GM13976 (cell line): ENCODE results near the gene C3orf49.

Source experiments
- DNase-seq: peaks from one replicate; pipeline ENCODE4 v3.0.0; 2012; ENCODE audit warnings: low spot score
- CTCF ChIP-seq: IDR thresholded peaks from 2 replicates; pipeline ENCODE4 v1.5.1; 2012; ENCODE audit warnings: borderline replicate concordance, mild to moderate bottlenecking; ENCODE audit not compliant: insufficient read depth; ENCODE audit errors: extremely low read depth, missing control alignments, control extremely low read depth
- in situ Hi-C: fragments of 300-500 bp; cut with MboI; formaldehyde crosslinking; loops from one replicate; pipeline ENCODE4 v1.12.0; 2022; ENCODE audit warnings: low sequenced_read_pairs, mixed read lengths, inconsistent platforms; ENCODE audit not compliant: unreplicated experiment

Gene C3orf49, protein sequence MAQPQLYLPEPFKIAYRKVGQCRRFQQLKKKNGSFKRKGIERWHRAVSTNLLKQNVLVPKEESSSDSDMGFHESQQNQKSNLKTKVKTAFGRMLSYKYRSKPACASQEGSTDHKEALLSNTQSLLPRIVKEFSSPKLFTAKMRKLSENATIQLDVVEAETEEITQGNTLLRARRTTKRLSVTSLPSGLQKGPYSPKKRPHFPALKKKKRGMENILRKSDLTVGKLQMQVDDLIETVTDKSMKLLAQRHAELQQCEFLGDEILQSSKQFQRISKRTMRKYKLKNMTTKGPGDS

GRCh38 chr3:63819151-63819398 lies at the start of gene C3orf49:
C3orf49 (plus strand) TSS chr3:63819299; CDS start chr3:63819472, 173 bp downstream.
- no peak for TF ChIP-seq CTCF
- no peak for DNase-seq
- in situ Hi-C loops, result loop anchor here (5.0 kb wide), 1 partner anchor 467 kb away; no protein-coding TSS in a partner anchor

DNA sequence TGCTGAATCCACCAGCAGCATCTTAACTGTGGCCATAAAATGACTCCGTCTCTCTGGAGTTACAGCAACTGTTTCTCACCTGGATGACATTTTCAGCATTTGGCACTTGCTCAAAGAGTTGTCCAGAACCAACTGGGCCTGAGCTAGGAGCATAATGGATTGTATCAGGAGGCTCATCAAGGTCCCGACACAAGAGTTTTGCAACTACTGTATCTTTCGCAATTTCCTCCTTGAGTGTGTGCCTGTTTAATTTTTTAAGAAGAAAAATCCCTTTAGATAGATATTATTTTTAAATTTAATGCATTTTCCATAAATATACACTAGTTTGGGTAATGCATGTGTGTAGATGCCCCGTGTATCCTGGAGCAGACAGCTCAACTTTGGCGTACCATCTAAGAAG lies 44.3 kb upstream of the C3orf49 start:
- no peak for TF ChIP-seq CTCF
- no peak for DNase-seq
- in situ Hi-C loops, result no loop called here

- no peak for TF ChIP-seq CTCF
- DNase-seq, result no peak
- in situ Hi-C loops, result no loop called here
Observed at GRCh38 chr3:63779227-63779626, 39.9 kb upstream of the C3orf49 start.

- DNase-seq, result no peak
- in situ Hi-C loops, result no loop called here
- no peak for TF ChIP-seq CTCF
Observed at GRCh38 chr3:63791974-63792373, 27.1 kb upstream of the C3orf49 start.

- no peak for TF ChIP-seq CTCF
- DNase-seq, result no peak
- in situ Hi-C loops, result no loop called here
Observed at GRCh38 chr3:63795438-63795837, 23.7 kb upstream of the C3orf49 start.

DNA sequence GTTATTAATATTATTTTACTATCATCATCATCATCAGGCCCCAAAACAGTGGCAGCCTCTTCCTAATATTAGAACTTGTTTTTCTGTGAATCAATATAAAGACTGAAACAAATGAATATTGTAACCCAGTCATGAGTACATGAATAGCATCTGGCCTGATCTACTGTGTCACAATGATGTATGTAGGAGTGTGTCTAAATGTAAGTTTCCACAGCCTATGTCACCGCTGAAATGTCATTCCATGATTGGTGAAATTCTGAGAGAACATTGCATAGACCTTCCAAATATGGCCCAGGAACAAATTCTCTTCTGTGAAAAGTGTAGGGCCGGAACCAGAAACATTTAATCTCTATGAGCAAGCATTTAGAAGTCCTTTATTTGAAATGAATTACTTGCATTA lies 20.6 kb upstream of the C3orf49 start:
- DNase-seq, result no peak
- no peak for TF ChIP-seq CTCF
- in situ Hi-C loops, result no loop called here
